CD4-positive, alpha-beta memory T cell (primary cell): ENCODE data around the gene STYXL2. TPM values are rescaled to one million over a fixed set of nuclear protein-coding genes. Genes with fewer than 3 reads are reported as not detected.

Source experiments
- CTCF ChIA-PET: fragments of 350-600 bp; sonication (Branson Sonifier 250); formaldehyde crosslinking; loops from one replicate; lab custom pipeline; 2021; ENCODE audit warnings: inconsistent platforms; ENCODE audit not compliant: partially characterized antibody; lab: Charles Lee
- POLR2A ChIA-PET: fragments of 350-600 bp; sonication (Branson Sonifier 250); formaldehyde crosslinking; loops from one replicate; lab custom pipeline; 2021; ENCODE audit not compliant: partially characterized antibody; lab: Charles Lee
- DNase-seq, 5 donors: peaks; one replicate each; pipeline versions ENCODE4 v3.0.0 to v3.0.0-alpha.2; 2020 to 2022; ENCODE audit warnings: mixed read lengths in 1 of 5
- H3K27ac ChIP-seq: one replicate; pipeline ENCODE4 v1.7.0; 2013; ENCODE audit warnings: low read depth, low read length
- H3K27me3 ChIP-seq: 2 replicates; pipeline ENCODE4 v1.7.0; 2013; ENCODE audit warnings: mild to moderate bottlenecking, low read length, moderate library complexity; ENCODE audit not compliant: insufficient read depth
- H3K36me3 ChIP-seq: 2 replicates; pipeline ENCODE4 v1.7.0; 2013; ENCODE audit warnings: mild to moderate bottlenecking, low read length, moderate library complexity; ENCODE audit not compliant: insufficient read depth
- H3K4me1 ChIP-seq: 2 replicates; pipeline ENCODE4 v1.7.0; 2013; ENCODE audit warnings: mild to moderate bottlenecking, low read length, moderate library complexity; ENCODE audit not compliant: insufficient read depth
- H3K4me3 ChIP-seq, 2 donors: one replicate each; pipeline ENCODE4 v1.7.0; 2013; ENCODE audit warnings: low read length in 2 of 2, mild to moderate bottlenecking in 1 of 2
- H3K9me3 ChIP-seq, 2 donors: one replicate each; pipeline ENCODE4 v1.7.0; 2013; ENCODE audit warnings: low read length in 2 of 2, control low read depth in 1 of 2; ENCODE audit not compliant: control insufficient read depth in 1 of 2
- H3K27ac Mint-ChIP-seq, 7 donors: one replicate each; pipeline ENCODE4 v1.8.0; 2020 to 2021; ENCODE audit warnings: mixed read lengths in 7 of 7, mild to moderate bottlenecking in 6 of 7, inconsistent platforms in 3 of 7, moderate library complexity in 3 of 7
- H3K27me3 Mint-ChIP-seq, 2 donors: one replicate each; pipeline ENCODE4 v1.8.0; 2020 to 2021; ENCODE audit warnings: mixed read lengths in 2 of 2
- H3K36me3 Mint-ChIP-seq, 2 donors: one replicate each; pipeline ENCODE4 v1.8.0; 2020 to 2021; ENCODE audit warnings: mixed read lengths in 2 of 2, inconsistent platforms in 1 of 2, mild to moderate bottlenecking in 1 of 2
- H3K4me1 Mint-ChIP-seq, 4 donors: one replicate each; pipeline ENCODE4 v1.8.0; 2020 to 2021; ENCODE audit warnings: mixed read lengths in 4 of 4, mild to moderate bottlenecking in 1 of 4
- H3K4me3 Mint-ChIP-seq, 8 donors: one replicate each; pipeline ENCODE4 v1.8.0; 2020 to 2021; ENCODE audit warnings: mixed read lengths in 8 of 8, mild to moderate bottlenecking in 7 of 8, moderate library complexity in 6 of 8, inconsistent platforms in 3 of 8
- H3K9me3 Mint-ChIP-seq, 8 donors: one replicate each; pipeline ENCODE4 v1.8.0; 2020 to 2021; ENCODE audit warnings: mixed read lengths in 8 of 8, mild to moderate bottlenecking in 5 of 8, inconsistent platforms in 3 of 8, moderate library complexity in 1 of 8
- intact Hi-C: fragments of 100-400 bp; cut with micrococcal nuclease; formaldehyde crosslinking; loops from one replicate; pipeline ENCODE4 v1.15.1; 2023
- polyA plus RNA-seq, 2 donors: library from polyadenylated mRNA; unstranded; fragments of 300-500 nt; fragmentation: Illumina TruSeq; gene quantifications; one replicate each; pipeline ENCODE4 v1.2.3, GENCODE V29; 2021
- total RNA-seq, 2 experiments: library from RNA; stranded (reverse); gene quantifications; one replicate each; pipeline ENCODE4 v1.2.3, GENCODE V29; 2021

STYXL2 gene
- total and polyA plus RNA-seq, 4 experiments from 2014 or later: not detected

DNA sequence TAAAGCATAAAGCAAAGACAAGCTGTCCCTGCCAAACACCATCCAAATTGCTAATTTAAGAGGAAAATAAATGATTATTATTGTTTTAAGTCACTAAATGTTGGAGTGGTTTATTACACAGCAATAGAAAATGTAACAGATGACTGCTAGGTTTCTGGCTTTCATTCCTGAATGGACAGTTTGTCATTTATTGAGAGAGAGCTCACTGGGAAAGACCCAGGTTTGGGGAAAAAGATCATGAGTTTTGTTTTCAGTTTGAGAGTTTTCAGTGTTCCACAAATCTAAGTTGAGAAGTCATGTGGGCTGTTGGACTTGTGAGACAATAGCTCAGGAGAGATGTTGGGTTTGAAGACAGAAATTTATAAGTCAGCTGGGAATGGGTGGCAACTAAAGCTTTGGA lies 9.1 kb upstream of the STYXL2 start:
- Histone ChIP-seq H3K27ac (no peak overlapping the region), H3K4me1 (peaks cover 26% of the 10 kb centered on the region), H3K27me3 (no peaks in the 10 kb centered on the region), H3K36me3 (no peaks in the 10 kb centered on the region), H3K9me3 (no peaks in the 10 kb centered on the region), H3K4me3 (no peak overlapping the region)
- Mint-ChIP-seq H3K4me1 (peaks cover 11 to 25% (median 16%) of the 10 kb centered on the region in 4 donors), H3K36me3 (peaks cover 3 to 30% of the 10 kb centered on the region in 2 donors), H3K27me3 (peaks cover 0 to 3% of the 10 kb centered on the region in 2 donors), H3K27ac (no peak overlapping the region), H3K4me3 (no peak overlapping the region), H3K9me3 (no peaks in the 10 kb centered on the region)
- DNase-seq: no peak
- ChIA-PET CTCF (interaction anchor here (0.7 to 1.9 kb wide), 7 partner anchors 8 to 174 kb away, joined by 3 to 6 read pairs (median 4); no protein-coding TSS in a partner anchor), POLR2A (interaction anchor here (1.6 kb wide), 1 partner anchor 37 kb away, joined by 5 read pairs; no protein-coding TSS in a partner anchor)
- intact Hi-C loops: no loop called here

DNA sequence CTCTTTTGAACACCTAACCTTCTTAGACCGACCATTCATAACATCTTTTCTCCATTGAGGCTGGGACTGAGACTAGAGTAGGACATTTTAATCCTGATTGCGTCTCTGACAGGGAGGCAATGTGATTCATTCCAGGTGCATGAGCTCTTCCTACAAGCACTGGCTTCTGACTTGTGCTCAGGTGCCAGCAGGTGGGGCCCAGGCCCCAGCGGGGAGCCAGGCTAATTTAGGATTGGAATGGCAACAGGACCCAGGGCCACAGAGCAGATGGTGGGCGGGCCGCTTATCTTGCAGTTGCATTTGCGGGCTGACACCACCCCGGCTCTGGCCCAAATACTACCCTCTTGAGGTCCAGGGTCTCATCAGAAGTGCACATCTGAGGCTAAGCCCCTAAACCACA lies 7.8 kb upstream of the STYXL2 start:
- H3K9me3 ChIP-seq: no peaks in the 10 kb centered on the region
- no peaks in the 10 kb centered on the region for H3K36me3 ChIP-seq
- H3K4me1 ChIP-seq: peaks cover 39% of the 10 kb centered on the region
- H3K27ac ChIP-seq: no peak overlapping the region
- Mint-ChIP-seq H3K36me3 (peaks cover 3 to 20% of the 10 kb centered on the region in 2 donors), H3K27me3 (peaks cover 0 to 3% of the 10 kb centered on the region in 2 donors), H3K27ac (no peak overlapping the region), H3K9me3 (no peaks in the 10 kb centered on the region), H3K4me3 (peak overlapping the region in 1 of 8 donors; percentile 11), H3K4me1 (peaks cover 17 to 37% (median 29%) of the 10 kb centered on the region in 4 donors)
- no peak for DNase-seq
- intact Hi-C loops: no loop called here
- ChIA-PET CTCF (interaction anchor here (1.0 to 1.9 kb wide), 5 partner anchors 19 to 134 kb away, joined by 3 to 11 read pairs (median 5); no protein-coding TSS in a partner anchor), POLR2A (interaction anchor here (0.6 to 1.6 kb wide), 2 partner anchors 36 to 362 kb away, joined by 3 to 5 read pairs; no protein-coding TSS in a partner anchor)
- no peak overlapping the region for H3K4me3 ChIP-seq
- H3K27me3 ChIP-seq: no peaks in the 10 kb centered on the region

DNA sequence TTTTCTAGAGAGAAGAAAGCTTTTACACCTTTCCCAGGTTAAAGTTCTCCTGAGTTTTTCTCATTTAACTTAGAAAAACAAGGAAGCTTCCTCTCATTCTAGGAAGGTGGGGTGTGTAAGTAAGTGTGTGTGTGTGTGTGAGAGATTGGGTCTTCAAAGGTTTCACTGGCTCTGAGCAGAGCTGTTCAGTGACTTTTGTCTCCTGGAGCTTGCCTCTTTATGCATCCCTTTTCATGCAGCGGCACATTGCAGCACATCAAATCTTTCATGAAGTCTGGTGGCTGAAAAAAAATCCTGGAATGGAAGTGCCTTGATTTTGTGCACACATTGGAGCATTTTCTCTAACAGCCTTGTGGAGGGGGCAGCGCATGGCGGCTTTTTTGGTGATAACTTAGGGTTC lies 7.1 kb upstream of the STYXL2 start:
- Histone ChIP-seq H3K4me3 (no peak overlapping the region), H3K27ac (no peak overlapping the region), H3K27me3 (no peaks in the 10 kb centered on the region), H3K36me3 (no peaks in the 10 kb centered on the region), H3K4me1 (peaks cover 42% of the 10 kb centered on the region), H3K9me3 (no peaks in the 10 kb centered on the region)
- ChIA-PET CTCF (interaction anchor here (0.7 to 1.9 kb wide), 6 partner anchors 20 to 134 kb away, joined by 3 to 11 read pairs (median 3); partner anchors contain the start of gene POU2F1), POLR2A (interaction anchor here (0.6 kb wide), 1 partner anchor 361 kb away, joined by 3 read pairs; no protein-coding TSS in a partner anchor)
- no peaks in the 10 kb centered on the region for H3K9me3 Mint-ChIP-seq
- H3K27ac Mint-ChIP-seq: no peak overlapping the region
- peaks cover 18 to 37% (median 31%) of the 10 kb centered on the region in 4 donors for H3K4me1 Mint-ChIP-seq
- peak overlapping the region in 1 of 8 donors; percentile 24 for H3K4me3 Mint-ChIP-seq
- intact Hi-C loops: no loop called here
- no peak for DNase-seq
- peaks cover 0 to 13% of the 10 kb centered on the region in 2 donors for H3K36me3 Mint-ChIP-seq
- no peaks in the 10 kb centered on the region for H3K27me3 Mint-ChIP-seq

DNA sequence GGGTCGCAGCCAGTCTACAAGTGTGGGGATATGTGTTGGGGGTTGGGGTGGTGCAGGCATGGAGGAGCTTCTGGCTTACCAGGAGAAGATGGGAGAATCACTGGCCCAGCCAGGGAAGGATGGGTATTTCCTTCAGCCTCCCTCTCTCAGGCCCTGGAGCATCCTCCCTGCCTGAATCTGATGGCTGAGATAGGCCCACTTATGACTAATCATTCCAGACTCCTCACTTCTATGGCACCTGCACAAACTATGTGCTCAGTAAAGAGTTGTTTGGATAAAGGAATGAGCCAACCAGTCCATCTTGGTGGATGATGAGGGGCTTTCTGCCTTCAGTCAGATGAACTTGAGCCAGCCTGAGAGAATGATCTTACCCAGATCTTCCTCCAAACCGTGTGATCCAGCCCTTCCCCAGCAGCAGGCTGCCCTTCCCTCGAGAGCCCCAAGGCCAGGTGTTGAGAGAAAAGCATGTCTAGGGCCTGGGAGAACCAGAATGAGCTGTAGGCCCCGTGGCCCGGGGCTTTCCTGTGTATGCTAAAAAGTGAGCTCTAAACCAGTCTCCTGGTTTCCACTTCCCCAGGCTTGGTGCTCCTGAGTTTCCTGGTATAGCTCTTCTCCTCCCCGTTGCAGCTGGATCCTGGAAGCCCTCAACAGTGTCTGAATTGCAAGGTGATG lies 5.0 kb upstream of the STYXL2 start:
- Histone ChIP-seq H3K27ac (no peak overlapping the region), H3K27me3 (no peaks in the 10 kb centered on the region), H3K4me1 (peaks cover 42% of the 10 kb centered on the region), H3K9me3 (no peaks in the 10 kb centered on the region), H3K4me3 (no peak overlapping the region), H3K36me3 (no peaks in the 10 kb centered on the region)
- Mint-ChIP-seq H3K27me3 (no peaks in the 10 kb centered on the region), H3K4me1 (peaks cover 17 to 45% (median 34%) of the 10 kb centered on the region in 4 donors), H3K36me3 (peaks cover 0 to 11% of the 10 kb centered on the region in 2 donors), H3K4me3 (peak overlapping the region; percentile 46 to 88 (median 75)), H3K27ac (peak overlapping the region; percentile 89 to 98 (median 94)), H3K9me3 (peaks cover 0 to 1% (median 0%) of the 10 kb centered on the region in 8 donors)
- ChIA-PET CTCF (interaction anchor here (1.3 to 3.0 kb wide), 5 partner anchors 10 to 179 kb away, joined by 3 to 14 read pairs (median 7); partner anchors contain the start of gene POU2F1), POLR2A (interaction anchor here (2.9 to 3.8 kb wide), 2 partner anchors 20 to 33 kb away, joined by 10 to 27 read pairs; no protein-coding TSS in a partner anchor)
- no peak for DNase-seq
- intact Hi-C loops: no loop called here

DNA sequence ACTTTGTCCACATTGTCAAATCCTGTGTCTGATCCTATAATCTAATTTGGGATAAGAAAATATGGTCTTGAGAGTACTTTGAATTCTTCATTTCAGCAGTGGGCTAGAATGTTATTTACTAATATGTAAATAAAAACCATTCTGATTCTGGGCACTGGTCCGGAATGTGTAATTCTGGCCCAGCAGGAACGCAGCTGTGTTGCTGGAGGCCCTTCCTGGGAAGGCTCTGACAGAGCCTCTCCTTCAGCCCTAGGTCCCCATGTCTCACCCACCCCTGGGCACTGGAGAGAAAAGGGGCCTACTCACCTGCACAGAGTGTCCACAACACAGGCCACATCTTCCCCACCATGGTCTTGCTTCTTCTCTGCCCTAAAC lies 3.9 kb upstream of the STYXL2 start:
- Histone ChIP-seq H3K9me3 (no peaks in the 10 kb centered on the region), H3K36me3 (no peaks in the 10 kb centered on the region), H3K4me1 (peaks cover 42% of the 10 kb centered on the region), H3K4me3 (peak overlapping the region; percentile 2 to 44), H3K27me3 (no peaks in the 10 kb centered on the region), H3K27ac (peak overlapping the region; percentile 51)
- peak overlapping the region; percentile 89 to 98 (median 95) for H3K27ac Mint-ChIP-seq
- POLR2A ChIA-PET: interaction anchor here (1.0 to 3.8 kb wide), 10 partner anchors 13 to 846 kb away, joined by 3 to 27 read pairs (median 8); partner anchors contain the start of genes DCAF6, MPC2, POGK and POU2F1
- no peak for DNase-seq
- H3K9me3 Mint-ChIP-seq: peaks cover 0 to 1% (median 0%) of the 10 kb centered on the region in 8 donors
- peaks cover 17 to 45% (median 34%) of the 10 kb centered on the region in 4 donors for H3K4me1 Mint-ChIP-seq
- H3K36me3 Mint-ChIP-seq: peaks cover 0 to 11% of the 10 kb centered on the region in 2 donors
- intact Hi-C loops: loop anchor here (2.0 kb wide), 1 partner anchor 23 kb away; no protein-coding TSS in a partner anchor
- CTCF ChIA-PET: interaction anchor here (1.1 to 3.0 kb wide), 7 partner anchors 9 to 180 kb away, joined by 3 to 14 read pairs (median 7); partner anchors contain the start of gene POU2F1
- peaks cover 0 to under 1% of the 10 kb centered on the region in 2 donors for H3K27me3 Mint-ChIP-seq
- peak overlapping the region; percentile 73 to 88 (median 81) for H3K4me3 Mint-ChIP-seq

DNA sequence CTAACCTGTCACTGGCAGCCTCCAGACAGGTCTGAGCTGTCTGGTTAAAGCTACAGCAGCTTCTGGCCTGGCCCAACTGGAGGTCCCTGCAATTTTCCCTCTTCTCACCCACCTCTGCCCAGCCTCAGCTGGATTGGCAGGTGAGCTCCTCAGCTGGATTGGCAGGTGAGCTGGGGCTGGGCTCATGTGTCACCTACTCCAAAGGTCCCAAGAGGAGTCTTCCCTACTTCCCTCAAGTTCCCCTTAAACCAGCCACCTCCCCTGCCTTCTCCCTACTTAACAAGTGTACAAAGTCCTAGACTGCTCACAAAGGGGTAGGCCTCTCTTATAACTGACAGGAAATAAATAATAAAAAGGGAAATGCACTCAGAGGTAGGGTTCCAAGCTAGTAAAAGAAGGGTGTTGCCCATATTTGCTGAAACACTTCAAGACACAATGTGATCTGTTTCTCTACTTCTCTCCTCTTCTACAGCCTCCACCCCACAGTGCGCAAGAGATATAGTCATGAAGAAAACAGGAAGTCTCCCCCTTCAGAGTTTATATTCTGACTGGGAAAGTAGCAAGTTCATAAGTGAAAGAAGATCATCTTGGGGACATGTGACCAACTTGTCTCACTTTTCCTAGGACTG lies 3.4 kb upstream of the STYXL2 start, which contains the start of gene GPA33:
Gene GPA33 (minus strand): TSS at position 64 of the 629 bp plus-strand sequence. CDS start 90 bp downstream, outside the sequence.
- Histone ChIP-seq H3K9me3 (no peaks in the 10 kb centered on the region), H3K27me3 (no peaks in the 10 kb centered on the region), H3K27ac (peak within 1 kb of the TSS; percentile 51), H3K4me1 (peaks cover 42% of the 10 kb centered on the region), H3K4me3 (peak within 1 kb of the TSS; percentile 2 to 44), H3K36me3 (no peaks in the 10 kb centered on the region)
- Mint-ChIP-seq H3K27me3 (peaks cover 0 to 2% of the 10 kb centered on the region in 2 donors), H3K9me3 (peaks cover 0 to 1% (median 0%) of the 10 kb centered on the region in 8 donors), H3K36me3 (peaks cover 0 to 11% of the 10 kb centered on the region in 2 donors), H3K4me1 (peaks cover 17 to 45% (median 34%) of the 10 kb centered on the region in 4 donors), H3K4me3 (peak within 1 kb of the TSS; percentile 73 to 88 (median 81)), H3K27ac (peak within 1 kb of the TSS; percentile 89 to 98 (median 95))
- ChIA-PET POLR2A (interaction anchor here (0.8 to 3.8 kb wide), 12 partner anchors 13 to 845 kb away, joined by 3 to 27 read pairs (median 6); partner anchors contain the start of genes DCAF6, MPC2, POGK and POU2F1), CTCF (interaction anchor here (1.1 to 3.0 kb wide), 7 partner anchors 24 to 180 kb away, joined by 3 to 14 read pairs (median 7); partner anchors contain the start of gene POU2F1)
- intact Hi-C loops: loop anchor here (2.0 kb wide), 1 partner anchor 24 kb away; no protein-coding TSS in a partner anchor
- DNase-seq: peak in 4 of 5 donors; percentile 60 to 70 (median 64)
